GF-D8 (cell line): ENCODE measurements around the gene TEAD2.
"Not testable (repeated sequence)": the region's sequence is repeated elsewhere in the genome, so short reads cannot be mapped to it uniquely, and the experiment has no call there.

Source experiments
- DNase-seq: peaks from one replicate; lab custom pipeline; 2025; lab: John Stamatoyannopoulos, UW

TEAD2 gene

GRCh38 chr19:49383599-49383998 is 21.4 kb upstream of the TEAD2 start:
- no peak for DNase-seq

- DNase-seq: no peak
Observed at GRCh38 chr19:49382639-49383038, 20.4 kb upstream of the TEAD2 start.

GRCh38 chr19:49380391-49380790 is 18.2 kb upstream of the TEAD2 start:
- DNase-seq: no peak

GRCh38 chr19:49378512-49378911 is 16.3 kb upstream of the TEAD2 start:
- DNase-seq: no peak

GRCh38 chr19:49374665-49375434 is 12.6 kb upstream of the TEAD2 start:
- no peak for DNase-seq

GRCh38 chr19:49373174-49373573 is 11.0 kb upstream of the TEAD2 start:
- not testable (repeated sequence) for DNase-seq

GRCh38 chr19:49371184-49371583 is 9.0 kb upstream of the TEAD2 start:
- DNase-seq: no peak

- DNase-seq: no peak
Observed at GRCh38 chr19:49368711-49369358, 6.6 kb upstream of the TEAD2 start.

GRCh38 chr19:49366110-49366509 is 3.9 kb upstream of the TEAD2 start:
- DNase-seq: no peak

- DNase-seq: no peak
Observed at GRCh38 chr19:49364083-49364737, 2.0 kb upstream of the TEAD2 start.

- no peak for DNase-seq
Observed at GRCh38 chr19:49363268-49364082, 1.3 kb upstream of the TEAD2 start, which contains the start of gene DKKL1. DKKL1 (plus strand) TSS chr19:49363877; CDS start chr19:49363999, 122 bp downstream.

- DNase-seq: no peak
Observed at GRCh38 chr19:49362929-49363267, 682 bp upstream of the TEAD2 start.

- no peak for DNase-seq
Observed at GRCh38 chr19:49361438-49362047, 673 bp downstream of the TEAD2 start.

- no peak for DNase-seq
Observed at GRCh38 chr19:49359851-49360820, 2.1 kb downstream of the TEAD2 start.

- DNase-seq: no peak
Observed at GRCh38 chr19:49357186-49357585, 5.0 kb downstream of the TEAD2 start.

GRCh38 chr19:49356382-49356781 is 5.8 kb downstream of the TEAD2 start:
- DNase-seq: no peak

- DNase-seq: no peak
Observed at GRCh38 chr19:49355909-49356353, 6.3 kb downstream of the TEAD2 start.

- DNase-seq: no peak
Observed at GRCh38 chr19:49349567-49349966, 12.6 kb downstream of the TEAD2 start.

GRCh38 chr19:49348305-49349189 is 13.7 kb downstream of the TEAD2 start:
- no peak for DNase-seq

GRCh38 chr19:49347835-49348234 is 14.4 kb downstream of the TEAD2 start:
- no peak for DNase-seq
